HuH-7 (cell line): ENCODE results near the gene TBC1D14.
"Not testable (repeated sequence)": the region's sequence is repeated elsewhere in the genome, so short reads cannot be mapped to it uniquely, and the experiment has no call there.

Experiments
- DNase-seq: peaks from one replicate; pipeline ENCODE4 v3.0.0; 2011; ENCODE audit warnings: low spot score

TBC1D14 gene

GRCh38 chr4:7062816-7063215 is 153.2 kb downstream of the TBC1D14 start:
- no peak for DNase-seq

- no peak for DNase-seq
Measured at GRCh38 chr4:7063362-7063761, 153.7 kb downstream of the TBC1D14 start.

- no peak for DNase-seq
Measured at GRCh38 chr4:7066006-7066405, 156.4 kb downstream of the TBC1D14 start.

GRCh38 chr4:7066493-7066892 is 156.9 kb downstream of the TBC1D14 start:
- DNase-seq = no peak

- no peak for DNase-seq
Measured at GRCh38 chr4:7067126-7067451, 157.5 kb downstream of the TBC1D14 start.

GRCh38 chr4:7067452-7068278 is 158.0 kb downstream of the TBC1D14 start, which contains the start of gene GRPEL1:
GRPEL1 (minus strand) TSS chr4:7068064; CDS start chr4:7068032, 32 bp downstream.
- DNase-seq = peak; percentile 99

GRCh38 chr4:7068279-7068842 is 158.7 kb downstream of the TBC1D14 start:
- no peak for DNase-seq

GRCh38 chr4:7068883-7069282 is 159.3 kb downstream of the TBC1D14 start:
- DNase-seq = no peak

- DNase-seq = peak; percentile 81
Measured at GRCh38 chr4:7070729-7071511, 161.3 kb downstream of the TBC1D14 start.

GRCh38 chr4:7073059-7073458 is 163.4 kb downstream of the TBC1D14 start:
- DNase-seq = no peak

- peak; percentile 85 for DNase-seq
Measured at GRCh38 chr4:7073526-7074390, 164.1 kb downstream of the TBC1D14 start.

- DNase-seq = no peak
Measured at GRCh38 chr4:7074426-7074825, 164.8 kb downstream of the TBC1D14 start.

- DNase-seq = no peak
Measured at GRCh38 chr4:7075962-7076695, 166.5 kb downstream of the TBC1D14 start.

- no peak for DNase-seq
Measured at GRCh38 chr4:7076696-7077082, 167.1 kb downstream of the TBC1D14 start.

- no peak for DNase-seq
Measured at GRCh38 chr4:7077371-7077770, 167.7 kb downstream of the TBC1D14 start.

GRCh38 chr4:7078025-7078424 is 168.4 kb downstream of the TBC1D14 start:
- DNase-seq = no peak

GRCh38 chr4:7079483-7079882 is 169.9 kb downstream of the TBC1D14 start:
- not testable (repeated sequence) for DNase-seq

- DNase-seq = not testable (repeated sequence)
Measured at GRCh38 chr4:7079909-7080308, 170.3 kb downstream of the TBC1D14 start.
